Right lobe of liver (tissue), 4 donors: Measurements from ENCODE around the gene PROSER1.

Experiments
- CTCF ChIP-seq, 4 donors: fragments of 200-600 bp in 3 of 4; fragments of 450-650 bp in 1 of 4; IDR thresholded peaks; one replicate each; pipeline versions ENCODE4 v1.5.1 to v1.8.0; 2016 to 2022; ENCODE audit warnings: antibody characterized with exemption in 4 of 4, mild to moderate bottlenecking in 2 of 4
- POLR2A ChIP-seq: fragments of 450-650 bp; IDR thresholded peaks from one replicate; pipeline ENCODE4 v1.6.1; 2017; ENCODE audit warnings: antibody characterized with exemption, mild to moderate bottlenecking
- donor health status: DM: no; HTN: no; CAD: no.
- donor health status: DM: no; HTN: no; CAD: no.
- donor health status: DM: no; HTN: yes; CAD: no.

DNA sequence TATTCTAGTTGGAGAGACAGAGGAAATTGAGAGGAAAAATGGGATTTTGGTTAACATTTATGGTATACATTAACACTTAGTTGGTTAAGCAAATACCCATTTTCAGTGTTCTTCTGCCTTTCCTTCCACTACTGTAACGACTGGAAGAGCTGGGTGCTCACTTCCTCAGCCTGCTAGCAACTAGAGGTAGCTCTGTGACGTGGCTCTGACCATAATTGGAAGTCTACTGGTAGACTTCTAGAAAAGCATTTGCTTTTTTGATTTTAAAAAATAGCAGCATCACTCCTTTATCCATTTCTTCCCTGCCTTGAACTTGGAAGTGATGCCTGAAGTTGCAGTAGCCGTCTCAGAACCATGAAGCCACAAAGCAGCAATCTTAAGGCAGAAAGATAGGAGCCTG is 16.2 kb upstream of the PROSER1 start:
- TF ChIP-seq CTCF (IDR thresholded peaks at IDR 0.05) (no peak), POLR2A (no peak)
